CD4-positive, alpha-beta T cell (primary cell): Measurements from ENCODE around the gene LMBR1. TPM values are rescaled to one million over a fixed set of nuclear protein-coding genes. Genes with fewer than 3 reads are reported as not detected.
"Not testable (repeated sequence)": the region's sequence is repeated elsewhere in the genome, so short reads cannot be mapped to it uniquely, and the experiment has no call there.

Experiments
- ATAC-seq: fragments of 200-7000 bp; cut with Tn5 transposase; one replicate; pipeline ENCODE4 v1.10.0; 2022; ENCODE audit warnings: mild to moderate bottlenecking; ENCODE audit not compliant: poor library complexity
- CTCF ChIA-PET: fragments of 350-600 bp; sonication (Branson Sonifier 250); formaldehyde crosslinking; loops from one replicate; lab custom pipeline; 2021; ENCODE audit warnings: antibody characterized with exemption, inconsistent platforms; lab: Charles Lee
- POLR2A ChIA-PET: fragments of 350-600 bp; sonication (Branson Sonifier 250); formaldehyde crosslinking; loops from one replicate; lab custom pipeline; 2021; ENCODE audit warnings: antibody characterized with exemption, inconsistent platforms; lab: Charles Lee
- DNase-seq, 14 experiments: peaks; one replicate each; pipeline ENCODE4 v3.0.0-alpha.2; 2013 to 2020; ENCODE audit warnings: mixed read lengths in 2 of 14
- H3K27ac ChIP-seq, 2 donors: one replicate each; pipeline versions ENCODE4 v1.5.1 to v1.7.0; 2013; ENCODE audit warnings: low read length in 2 of 2, low read depth in 1 of 2, mild to moderate bottlenecking in 1 of 2
- H3K27me3 ChIP-seq, 2 experiments: 1 replicate in 1 of 2; 2 replicates in 1 of 2; pipeline versions ENCODE4 v1.6.1 to v1.7.0; 2013; ENCODE audit warnings: low read length in 2 of 2, control low read depth in 1 of 2, mild to moderate bottlenecking in 1 of 2, moderate library complexity in 1 of 2; ENCODE audit not compliant: insufficient read depth in 2 of 2, control insufficient read depth in 1 of 2
- H3K36me3 ChIP-seq: one replicate; pipeline ENCODE4 v1.6.1; 2013; ENCODE audit warnings: low read length, control low read depth; ENCODE audit not compliant: insufficient read depth
- H3K4me1 ChIP-seq: one replicate; pipeline ENCODE4 v1.6.1; 2013; ENCODE audit warnings: low read length, control low read depth; ENCODE audit not compliant: insufficient read depth
- H3K4me3 ChIP-seq: one replicate; pipeline ENCODE4 v1.5.1; 2013; ENCODE audit warnings: mild to moderate bottlenecking, low read length, moderate library complexity
- H3K9me3 ChIP-seq, 2 experiments: 1 replicate in 1 of 2; 2 replicates in 1 of 2; pipeline versions ENCODE4 v1.6.1 to v1.7.0; 2013; ENCODE audit warnings: low read length in 2 of 2, mild to moderate bottlenecking in 2 of 2, control low read depth in 1 of 2, moderate library complexity in 1 of 2; ENCODE audit not compliant: control insufficient read depth in 1 of 2, insufficient read depth in 1 of 2
- H3K27ac Mint-ChIP-seq: one replicate; pipeline ENCODE4 v1.8.0; 2020; ENCODE audit warnings: mixed read lengths
- H3K27me3 Mint-ChIP-seq: one replicate; pipeline ENCODE4 v1.8.0; 2021; ENCODE audit warnings: mixed read lengths
- H3K36me3 Mint-ChIP-seq: one replicate; pipeline ENCODE4 v1.8.0; 2021; ENCODE audit warnings: low read depth, mixed read lengths
- H3K4me1 Mint-ChIP-seq: one replicate; pipeline ENCODE4 v1.8.0; 2021; ENCODE audit warnings: low read depth, mixed read lengths
- H3K4me3 Mint-ChIP-seq: one replicate; pipeline ENCODE4 v1.8.0; 2020; ENCODE audit warnings: mild to moderate bottlenecking, mixed read lengths
- H3K9me3 Mint-ChIP-seq: one replicate; pipeline ENCODE4 v1.8.0; 2020; ENCODE audit warnings: mixed read lengths
- CTCF ChIP-seq: fragments of 200-600 bp; IDR thresholded peaks from one replicate; pipeline ENCODE4 v1.8.0; 2022; ENCODE audit warnings: antibody characterized with exemption, mild to moderate bottlenecking
- intact Hi-C, 2 experiments: fragments of 100-400 bp; cut with DNase I in 1 of 2; cut with micrococcal nuclease in 1 of 2; formaldehyde crosslinking; loops; one replicate each; pipeline versions ENCODE4 v1.15.1 to v1.9.0; 2023 to 2025; cut with DNase I, micrococcal nuclease
- total RNA-seq, 174 experiments: library from RNA in 2 of 174; stranded (reverse) in 2 of 174; gene quantifications; one replicate each; pipeline ENCODE4 v1.2.3 and lab custom pipeline; 2021 to 2026

LMBR1 gene
- total RNA-seq, 2 experiments from 2014 or later = 61.6 to 61.9 TPM

- ATAC-seq (no peak), DNase-seq (no peak)
- POLR2A ChIA-PET = no interaction called here
- Mint-ChIP-seq H3K9me3 (no peaks in the 10 kb centered on the region), H3K36me3 (no peaks in the 10 kb centered on the region), H3K4me1 (no peaks in the 10 kb centered on the region), H3K27me3 (peaks cover 76% of the 10 kb centered on the region), H3K4me3 (no peak overlapping the region), H3K27ac (no peak overlapping the region)
- TF ChIP-seq CTCF = no peak
- CTCF ChIA-PET = no interaction called here
- Histone ChIP-seq H3K4me3 (no peak overlapping the region), H3K9me3 (peaks cover 0 to 3% of the 10 kb centered on the region in 2 experiments), H3K27ac (no peak overlapping the region), H3K36me3 (no peaks in the 10 kb centered on the region), H3K27me3 (peaks cover 16 to 23% of the 10 kb centered on the region in 2 experiments), H3K4me1 (no peaks in the 10 kb centered on the region)
- intact Hi-C loops = no loop called here
Observed at GRCh38 chr7:156651474-156651873, 241.5 kb downstream of the LMBR1 start.

GRCh38 chr7:156650042-156650441, 242.9 kb downstream of the LMBR1 start:
- H3K4me3 Mint-ChIP-seq = no peak overlapping the region
- Histone ChIP-seq H3K36me3 (no peaks in the 10 kb centered on the region), H3K27ac (no peak overlapping the region), H3K4me3 (no peak overlapping the region), H3K4me1 (no peaks in the 10 kb centered on the region), H3K9me3 (peaks cover 0 to 3% of the 10 kb centered on the region in 2 experiments), H3K27me3 (peaks cover 16 to 23% of the 10 kb centered on the region in 2 experiments)
- intact Hi-C loops = no loop called here
- H3K36me3 Mint-ChIP-seq = no peaks in the 10 kb centered on the region
- no peaks in the 10 kb centered on the region for H3K4me1 Mint-ChIP-seq
- peaks cover 81% of the 10 kb centered on the region for H3K27me3 Mint-ChIP-seq
- DNase-seq (no peak), ATAC-seq (no peak)
- H3K9me3 Mint-ChIP-seq = no peaks in the 10 kb centered on the region
- POLR2A ChIA-PET = no interaction called here
- TF ChIP-seq CTCF = no peak
- CTCF ChIA-PET = no interaction called here
- no peak overlapping the region for H3K27ac Mint-ChIP-seq

GRCh38 chr7:156647330-156647729, 245.7 kb downstream of the LMBR1 start:
- H3K36me3 Mint-ChIP-seq, H3K36me3 ChIP-seq, H3K9me3 Mint-ChIP-seq, ATAC-seq, H3K9me3 ChIP-seq, DNase-seq, H3K4me1 ChIP-seq, H3K4me3 ChIP-seq, H3K27ac Mint-ChIP-seq, H3K4me1 Mint-ChIP-seq, H3K27ac ChIP-seq, POLR2A ChIA-PET, H3K4me3 Mint-ChIP-seq, CTCF ChIA-PET: not testable (repeated sequence)
- peaks cover 16 to 23% of the 10 kb centered on the region in 2 experiments for H3K27me3 ChIP-seq
- intact Hi-C loops = loop anchor here in 1 of 2 experiments (10.0 kb wide), 1 partner anchor 1003 kb away; the partner anchor contains the start of gene RBM33
- H3K27me3 Mint-ChIP-seq = peaks cover 85% of the 10 kb centered on the region
